Osteoblast (primary cell): Measurements from ENCODE around the gene OCA2. TPM values are rescaled to one million over a fixed set of nuclear protein-coding genes. Genes with fewer than 3 reads are reported as not detected.

ENCODE experiments used
- DNase-seq: peaks from one replicate; pipeline ENCODE4 v3.0.0; 2011; ENCODE audit warnings: low spot score, mixed read lengths; ENCODE audit not compliant: insufficient read length; ENCODE audit errors: missing footprints
- H2AFZ ChIP-seq: 2 replicates; pipeline ENCODE4 v1.6.0; 2011; ENCODE audit warnings: mild to moderate bottlenecking, low read length
- H3K27ac ChIP-seq: 2 replicates; pipeline ENCODE4 v1.5.1; 2011; ENCODE audit warnings: mild to moderate bottlenecking, low read depth, low read length, moderate library complexity
- H3K27me3 ChIP-seq: 2 replicates; pipeline ENCODE4 v1.6.0; 2012; ENCODE audit warnings: mild to moderate bottlenecking, control low read depth, inconsistent platforms, low read length, moderate library complexity; ENCODE audit not compliant: insufficient read depth
- H3K36me3 ChIP-seq: 2 replicates; pipeline ENCODE4 v1.5.1; 2011; ENCODE audit warnings: mild to moderate bottlenecking, low read length, control low read depth, moderate library complexity; ENCODE audit not compliant: insufficient read depth
- H3K4me1 ChIP-seq: 2 replicates; pipeline ENCODE4 v1.5.1; 2011; ENCODE audit warnings: mild to moderate bottlenecking, low read length, control low read depth, moderate library complexity; ENCODE audit not compliant: insufficient read depth
- H3K4me2 ChIP-seq: 2 replicates; pipeline ENCODE4 v1.6.0; 2011; ENCODE audit warnings: mild to moderate bottlenecking, low read length; ENCODE audit not compliant: insufficient read depth
- H3K4me3 ChIP-seq: fragments of 200-600 bp; sonication (generic); 3 replicates; pipeline ENCODE4 v1.5.1; 2012; ENCODE audit warnings: mild to moderate bottlenecking, low read length, inconsistent platforms; ENCODE audit not compliant: insufficient read depth
- H3K79me2 ChIP-seq: 2 replicates; pipeline ENCODE4 v1.6.0; 2012; ENCODE audit warnings: mild to moderate bottlenecking, low read length, control low read depth, inconsistent platforms; ENCODE audit not compliant: insufficient read depth
- H3K9me3 ChIP-seq: 2 replicates; pipeline ENCODE4 v1.5.1; 2011; ENCODE audit warnings: low read depth, low read length, control low read depth
- H4K20me1 ChIP-seq: 2 replicates; pipeline ENCODE4 v1.6.0; 2012; ENCODE audit warnings: mild to moderate bottlenecking, low read length, control low read depth; ENCODE audit not compliant: insufficient read depth
- CTCF ChIP-seq: IDR thresholded peaks from 2 replicates; pipeline ENCODE4 v1.5.1; 2011; ENCODE audit warnings: mild to moderate bottlenecking, low read depth, low read length, moderate library complexity; ENCODE audit errors: extremely low read depth
- total RNA-seq: library from RNA; depleted of rRNA; stranded (reverse); fragments of >200 nt; gene quantifications from 2 replicates; pipeline ENCODE4 v1.2.3, GENCODE V29; 2012

OCA2 gene
- total RNA-seq, 1 donor = not detected

GRCh38 chr15:27804569-27805260 is 294.4 kb downstream of the OCA2 start:
- H4K20me1 ChIP-seq = no peaks in the 10 kb centered on the region
- no peak for TF ChIP-seq CTCF
- no peak overlapping the region for H3K27ac ChIP-seq
- no peak overlapping the region for H2AFZ ChIP-seq
- DNase-seq = no peak
- H3K9me3 ChIP-seq = no peaks in the 10 kb centered on the region
- no peak overlapping the region for H3K4me3 ChIP-seq
- no peak overlapping the region for H3K4me2 ChIP-seq
- H3K36me3 ChIP-seq = no peaks in the 10 kb centered on the region
- no peaks in the 10 kb centered on the region for H3K79me2 ChIP-seq
- H3K4me1 ChIP-seq = no peaks in the 10 kb centered on the region
- no peaks in the 10 kb centered on the region for H3K27me3 ChIP-seq

GRCh38 chr15:27798807-27799206 is 300.3 kb downstream of the OCA2 start:
- Histone ChIP-seq H3K4me2 (no peak overlapping the region), H4K20me1 (no peaks in the 10 kb centered on the region), H3K36me3 (no peaks in the 10 kb centered on the region), H3K9me3 (no peaks in the 10 kb centered on the region), H3K27ac (no peak overlapping the region), H3K4me1 (no peaks in the 10 kb centered on the region), H3K27me3 (no peaks in the 10 kb centered on the region), H3K4me3 (no peak overlapping the region), H2AFZ (no peak overlapping the region), H3K79me2 (no peaks in the 10 kb centered on the region)
- no peak for TF ChIP-seq CTCF
- no peak for DNase-seq

- H3K4me1 ChIP-seq = no peaks in the 10 kb centered on the region
- DNase-seq = no peak
- no peak overlapping the region for H3K4me2 ChIP-seq
- no peaks in the 10 kb centered on the region for H3K9me3 ChIP-seq
- H3K27ac ChIP-seq = no peak overlapping the region
- H3K36me3 ChIP-seq = no peaks in the 10 kb centered on the region
- H3K79me2 ChIP-seq = no peaks in the 10 kb centered on the region
- H3K4me3 ChIP-seq = no peak overlapping the region
- TF ChIP-seq CTCF = no peak
- H2AFZ ChIP-seq = no peak overlapping the region
- no peaks in the 10 kb centered on the region for H3K27me3 ChIP-seq
- no peaks in the 10 kb centered on the region for H4K20me1 ChIP-seq
These were observed 301.4 kb downstream of the OCA2 start for GRCh38 chr15:27797765-27798164.

GRCh38 chr15:27796405-27797320 is 302.5 kb downstream of the OCA2 start:
- TF ChIP-seq CTCF = no peak
- H3K9me3 ChIP-seq = no peaks in the 10 kb centered on the region
- H3K4me1 ChIP-seq = no peaks in the 10 kb centered on the region
- DNase-seq = no peak
- H3K27ac ChIP-seq = no peak overlapping the region
- no peaks in the 10 kb centered on the region for H4K20me1 ChIP-seq
- no peaks in the 10 kb centered on the region for H3K27me3 ChIP-seq
- H2AFZ ChIP-seq = no peak overlapping the region
- no peaks in the 10 kb centered on the region for H3K79me2 ChIP-seq
- no peaks in the 10 kb centered on the region for H3K36me3 ChIP-seq
- H3K4me3 ChIP-seq = no peak overlapping the region
- no peak overlapping the region for H3K4me2 ChIP-seq
